ENCODE measurements around the gene COCH. TPM values are rescaled to one million over a fixed set of nuclear protein-coding genes. Genes with fewer than 3 reads are reported as not detected.

The COCH gene
- total RNA-seq (ENCODE audit: unreplicated experiment), result 3.7 TPM
- long read RNA-seq, partial matches to known transcripts, result 0 of 5 reads
- long read RNA-seq, other reads (novel, unspliced or antisense), result 3 of 5 reads

GRCh38 chr14:30874120-30874998 lies at the start of gene COCH:
Gene COCH, plus strand, starts transcription at chr14:30874559. Its CDS starts 380 bp downstream, at chr14:30874939.
- no peak within 1 kb of the TSS for H3K27ac Mint-ChIP-seq (ENCODE audit: unreplicated experiment)
- peak within 1 kb of the TSS; percentile 7 for H3K4me3 Mint-ChIP-seq (ENCODE audit: unreplicated experiment)
- peaks cover 5% of the 10 kb centered on the region for H3K36me3 Mint-ChIP-seq (ENCODE audit: low read depth, unreplicated experiment)
- TF ChIP-seq, protein P1, sequence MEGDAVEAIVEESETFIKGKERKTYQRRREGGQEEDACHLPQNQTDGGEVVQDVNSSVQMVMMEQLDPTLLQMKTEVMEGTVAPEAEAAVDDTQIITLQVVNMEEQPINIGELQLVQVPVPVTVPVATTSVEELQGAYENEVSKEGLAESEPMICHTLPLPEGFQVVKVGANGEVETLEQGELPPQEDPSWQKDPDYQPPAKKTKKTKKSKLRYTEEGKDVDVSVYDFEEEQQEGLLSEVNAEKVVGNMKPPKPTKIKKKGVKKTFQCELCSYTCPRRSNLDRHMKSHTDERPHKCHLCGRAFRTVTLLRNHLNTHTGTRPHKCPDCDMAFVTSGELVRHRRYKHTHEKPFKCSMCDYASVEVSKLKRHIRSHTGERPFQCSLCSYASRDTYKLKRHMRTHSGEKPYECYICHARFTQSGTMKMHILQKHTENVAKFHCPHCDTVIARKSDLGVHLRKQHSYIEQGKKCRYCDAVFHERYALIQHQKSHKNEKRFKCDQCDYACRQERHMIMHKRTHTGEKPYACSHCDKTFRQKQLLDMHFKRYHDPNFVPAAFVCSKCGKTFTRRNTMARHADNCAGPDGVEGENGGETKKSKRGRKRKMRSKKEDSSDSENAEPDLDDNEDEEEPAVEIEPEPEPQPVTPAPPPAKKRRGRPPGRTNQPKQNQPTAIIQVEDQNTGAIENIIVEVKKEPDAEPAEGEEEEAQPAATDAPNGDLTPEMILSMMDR (IDR thresholded peaks at IDR 0.05; ENCODE audit: unreplicated experiment), result peak; percentile 42
- peak; percentile 52 for DNase-seq (ENCODE audit: low spot score)
- peaks cover 9% of the 10 kb centered on the region for H3K27me3 Mint-ChIP-seq (ENCODE audit: unreplicated experiment)
- no peaks in the 10 kb centered on the region for H3K9me3 Mint-ChIP-seq (ENCODE audit: unreplicated experiment)
- H3K4me1 Mint-ChIP-seq (ENCODE audit: unreplicated experiment), result peaks cover 12% of the 10 kb centered on the region

DNA sequence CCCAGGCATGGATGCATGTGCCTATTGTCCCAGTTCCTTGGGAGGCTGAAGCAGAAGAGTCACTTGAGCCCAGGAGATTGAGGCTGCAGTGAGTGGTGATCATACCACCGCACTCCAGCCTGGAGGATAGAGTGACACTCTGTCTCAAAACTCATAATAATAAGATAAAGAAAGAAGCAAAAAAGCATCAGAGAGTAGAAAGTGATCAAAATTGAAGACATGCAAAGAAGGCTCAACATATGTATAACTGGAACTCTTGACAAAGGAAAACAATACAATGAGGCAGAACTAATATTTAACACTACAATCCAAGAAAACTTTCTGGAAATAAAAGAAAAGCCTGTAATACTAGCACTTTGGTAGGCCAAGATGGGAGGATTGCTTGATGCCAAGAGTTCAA lies 48.3 kb upstream of the COCH start:
- DNase-seq (ENCODE audit: low spot score), result no peak
- no peaks in the 10 kb centered on the region for H3K36me3 Mint-ChIP-seq (ENCODE audit: low read depth, unreplicated experiment)
- no peak overlapping the region for H3K27ac Mint-ChIP-seq (ENCODE audit: unreplicated experiment)
- TF ChIP-seq, protein P1 (IDR thresholded peaks at IDR 0.05; ENCODE audit: unreplicated experiment), result no peak
- no peak overlapping the region for H3K4me3 Mint-ChIP-seq (ENCODE audit: unreplicated experiment)
- no peaks in the 10 kb centered on the region for H3K9me3 Mint-ChIP-seq (ENCODE audit: unreplicated experiment)
- no peaks in the 10 kb centered on the region for H3K27me3 Mint-ChIP-seq (ENCODE audit: unreplicated experiment)
- peaks cover 8% of the 10 kb centered on the region for H3K4me1 Mint-ChIP-seq (ENCODE audit: unreplicated experiment)

GRCh38 chr14:30829853-30830252 lies 44.5 kb upstream of the COCH start:
- no peak for DNase-seq (ENCODE audit: low spot score)
- no peaks in the 10 kb centered on the region for H3K9me3 Mint-ChIP-seq (ENCODE audit: unreplicated experiment)
- peaks cover 5% of the 10 kb centered on the region for H3K36me3 Mint-ChIP-seq (ENCODE audit: low read depth, unreplicated experiment)
- H3K4me1 Mint-ChIP-seq (ENCODE audit: unreplicated experiment), result no peaks in the 10 kb centered on the region
- no peaks in the 10 kb centered on the region for H3K27me3 Mint-ChIP-seq (ENCODE audit: unreplicated experiment)
- no peak overlapping the region for H3K27ac Mint-ChIP-seq (ENCODE audit: unreplicated experiment)
- TF ChIP-seq, protein P1 (IDR thresholded peaks at IDR 0.05; ENCODE audit: unreplicated experiment), result no peak
- no peak overlapping the region for H3K4me3 Mint-ChIP-seq (ENCODE audit: unreplicated experiment)

- DNase-seq (ENCODE audit: low spot score), result no peak
- no peaks in the 10 kb centered on the region for H3K27me3 Mint-ChIP-seq (ENCODE audit: unreplicated experiment)
- TF ChIP-seq, protein P1 (IDR thresholded peaks at IDR 0.05; ENCODE audit: unreplicated experiment), result no peak
- no peaks in the 10 kb centered on the region for H3K9me3 Mint-ChIP-seq (ENCODE audit: unreplicated experiment)
- no peaks in the 10 kb centered on the region for H3K4me1 Mint-ChIP-seq (ENCODE audit: unreplicated experiment)
- H3K4me3 Mint-ChIP-seq (ENCODE audit: unreplicated experiment), result no peak overlapping the region
- H3K36me3 Mint-ChIP-seq (ENCODE audit: low read depth, unreplicated experiment), result peaks cover 5% of the 10 kb centered on the region
- H3K27ac Mint-ChIP-seq (ENCODE audit: unreplicated experiment), result no peak overlapping the region
Measured at GRCh38 chr14:30834353-30834752, 40.0 kb upstream of the COCH start.

DNA sequence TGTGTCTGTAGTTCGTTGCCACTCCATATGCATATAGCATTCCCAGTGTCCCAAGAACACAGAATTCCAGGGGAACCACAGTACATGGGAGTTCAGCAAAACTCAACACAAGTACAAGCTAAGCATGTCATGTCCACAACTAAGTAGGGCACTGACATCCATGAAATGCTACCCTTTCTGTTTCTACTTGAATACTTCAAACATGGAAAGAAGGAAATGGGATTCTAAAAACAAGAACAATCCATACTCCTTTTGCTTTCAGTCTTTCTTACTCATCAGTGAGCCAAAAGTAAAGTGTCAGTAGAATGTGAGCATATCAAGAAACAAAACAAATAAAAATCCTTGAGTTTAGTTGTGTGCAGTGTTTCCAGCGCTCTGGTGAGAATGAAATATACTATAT lies 36.0 kb upstream of the COCH start:
- Mint-ChIP-seq H3K9me3 (ENCODE audit: unreplicated experiment) (no peaks in the 10 kb centered on the region), H3K4me1 (ENCODE audit: unreplicated experiment) (no peaks in the 10 kb centered on the region), H3K27ac (ENCODE audit: unreplicated experiment) (no peak overlapping the region), H3K27me3 (ENCODE audit: unreplicated experiment) (no peaks in the 10 kb centered on the region), H3K4me3 (ENCODE audit: unreplicated experiment) (no peak overlapping the region), H3K36me3 (ENCODE audit: low read depth, unreplicated experiment) (peaks cover 2% of the 10 kb centered on the region)
- no peak for DNase-seq (ENCODE audit: low spot score)
- TF ChIP-seq, protein P1 (IDR thresholded peaks at IDR 0.05; ENCODE audit: unreplicated experiment), result no peak
